ENCODE results near the gene CYYR1.

DNA sequence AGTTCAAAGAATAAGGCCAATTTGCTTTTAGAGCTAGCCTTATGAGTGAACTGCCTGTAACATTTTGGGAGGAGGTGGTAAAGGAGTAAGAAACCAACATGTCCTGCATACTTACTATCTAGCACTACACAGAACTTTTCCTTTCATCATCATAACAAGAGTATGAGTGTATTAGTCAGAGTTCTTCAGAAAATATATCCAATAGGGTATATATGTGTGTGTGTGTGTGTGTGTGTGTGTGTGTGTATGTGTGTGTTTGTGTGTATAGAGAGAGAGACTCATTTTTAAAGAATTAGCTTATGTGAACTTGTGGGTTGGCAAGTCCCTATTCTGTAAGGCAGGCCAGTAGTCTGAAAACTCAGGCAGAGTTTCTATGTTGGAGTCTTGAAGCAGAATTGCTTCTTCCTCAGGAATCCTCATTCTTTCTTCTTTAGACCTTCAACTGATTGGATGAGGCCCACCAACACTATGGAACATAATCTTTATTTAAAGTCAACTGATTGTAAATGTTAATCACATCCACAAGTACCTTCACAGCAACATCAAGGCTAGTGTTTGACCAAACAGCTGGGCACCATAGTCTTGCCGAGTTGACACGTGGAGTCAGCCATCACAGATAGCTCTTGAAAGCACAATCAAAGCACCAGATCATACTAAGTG lies 121.9 kb downstream of the CYYR1 start:
- TF ChIP-seq ZNF121 (tag by site-specific recombination; IDR thresholded peaks at IDR 0.05): no peak
- TF ChIP-seq, protein P1, sequence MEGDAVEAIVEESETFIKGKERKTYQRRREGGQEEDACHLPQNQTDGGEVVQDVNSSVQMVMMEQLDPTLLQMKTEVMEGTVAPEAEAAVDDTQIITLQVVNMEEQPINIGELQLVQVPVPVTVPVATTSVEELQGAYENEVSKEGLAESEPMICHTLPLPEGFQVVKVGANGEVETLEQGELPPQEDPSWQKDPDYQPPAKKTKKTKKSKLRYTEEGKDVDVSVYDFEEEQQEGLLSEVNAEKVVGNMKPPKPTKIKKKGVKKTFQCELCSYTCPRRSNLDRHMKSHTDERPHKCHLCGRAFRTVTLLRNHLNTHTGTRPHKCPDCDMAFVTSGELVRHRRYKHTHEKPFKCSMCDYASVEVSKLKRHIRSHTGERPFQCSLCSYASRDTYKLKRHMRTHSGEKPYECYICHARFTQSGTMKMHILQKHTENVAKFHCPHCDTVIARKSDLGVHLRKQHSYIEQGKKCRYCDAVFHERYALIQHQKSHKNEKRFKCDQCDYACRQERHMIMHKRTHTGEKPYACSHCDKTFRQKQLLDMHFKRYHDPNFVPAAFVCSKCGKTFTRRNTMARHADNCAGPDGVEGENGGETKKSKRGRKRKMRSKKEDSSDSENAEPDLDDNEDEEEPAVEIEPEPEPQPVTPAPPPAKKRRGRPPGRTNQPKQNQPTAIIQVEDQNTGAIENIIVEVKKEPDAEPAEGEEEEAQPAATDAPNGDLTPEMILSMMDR (tag by site-specific recombination; IDR thresholded peaks at IDR 0.05): no peak
- TF ChIP-seq, protein P2, sequence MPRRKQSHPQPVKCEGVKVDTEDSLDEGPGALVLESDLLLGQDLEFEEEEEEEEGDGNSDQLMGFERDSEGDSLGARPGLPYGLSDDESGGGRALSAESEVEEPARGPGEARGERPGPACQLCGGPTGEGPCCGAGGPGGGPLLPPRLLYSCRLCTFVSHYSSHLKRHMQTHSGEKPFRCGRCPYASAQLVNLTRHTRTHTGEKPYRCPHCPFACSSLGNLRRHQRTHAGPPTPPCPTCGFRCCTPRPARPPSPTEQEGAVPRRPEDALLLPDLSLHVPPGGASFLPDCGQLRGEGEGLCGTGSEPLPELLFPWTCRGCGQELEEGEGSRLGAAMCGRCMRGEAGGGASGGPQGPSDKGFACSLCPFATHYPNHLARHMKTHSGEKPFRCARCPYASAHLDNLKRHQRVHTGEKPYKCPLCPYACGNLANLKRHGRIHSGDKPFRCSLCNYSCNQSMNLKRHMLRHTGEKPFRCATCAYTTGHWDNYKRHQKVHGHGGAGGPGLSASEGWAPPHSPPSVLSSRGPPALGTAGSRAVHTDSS (tag by site-specific recombination; IDR thresholded peaks at IDR 0.05): no peak
- TF ChIP-seq, protein P3, sequence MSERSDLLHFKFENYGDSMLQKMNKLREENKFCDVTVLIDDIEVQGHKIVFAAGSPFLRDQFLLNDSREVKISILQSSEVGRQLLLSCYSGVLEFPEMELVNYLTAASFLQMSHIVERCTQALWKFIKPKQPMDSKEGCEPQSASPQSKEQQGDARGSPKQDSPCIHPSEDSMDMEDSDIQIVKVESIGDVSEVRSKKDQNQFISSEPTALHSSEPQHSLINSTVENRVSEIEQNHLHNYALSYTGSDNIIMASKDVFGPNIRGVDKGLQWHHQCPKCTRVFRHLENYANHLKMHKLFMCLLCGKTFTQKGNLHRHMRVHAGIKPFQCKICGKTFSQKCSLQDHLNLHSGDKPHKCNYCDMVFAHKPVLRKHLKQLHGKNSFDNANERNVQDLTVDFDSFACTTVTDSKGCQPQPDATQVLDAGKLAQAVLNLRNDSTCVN (tag by site-specific recombination; optimal IDR thresholded peaks at IDR 0.05): no peak
